HepG2 (cell line): ENCODE data around the gene CELA2B. TPM values are rescaled to one million over a fixed set of nuclear protein-coding genes. Genes with fewer than 3 reads are reported as not detected.
"Not testable (repeated sequence)": the region's sequence is repeated elsewhere in the genome, so short reads cannot be mapped to it uniquely, and the experiment has no call there.

Experiments
- ATAC-seq: fragments of 200-7000 bp; cut with Tn5 transposase; 3 replicates; pipeline ENCODE4 v1.9.1; 2020; ENCODE audit warnings: mild to moderate bottlenecking, moderate library complexity
- BruUV-seq: library from RNA; stranded (reverse); fragments of 400-500 nt; replicated peaks from 2 replicates; lab custom pipeline; 2021; lab: Mats Ljungman, UMichigan
- CTCF ChIA-PET: fragments of 300-600 bp; formaldehyde crosslinking; extraction: SDS; loops from one replicate; lab custom pipeline; 2021; ENCODE audit warnings: low total read pairs, inconsistent platforms, low intra/inter-chr PET ratio; lab: Yijun Ruan, JAX
- POLR2A ChIA-PET: fragments of 350-600 bp; sonication (Branson Sonifier 250); formaldehyde crosslinking; loops from one replicate; lab custom pipeline; 2020; ENCODE audit warnings: antibody characterized with exemption, inconsistent platforms; lab: Yijun Ruan, JAX
- DNase-seq: peaks from one replicate; pipeline ENCODE4 v3.0.0-alpha.2; 2015; ENCODE audit warnings: low spot score
- FAIRE-seq: peaks from 3 replicates; lab custom pipeline; 2011; peaks lifted over from hg19 to GRCh38; lab: Jason Lieb, UNC
- H2AFZ ChIP-seq: one replicate; pipeline ENCODE4 v1.6.1; 2011; ENCODE audit warnings: low read length, inconsistent platforms
- H3K27ac ChIP-seq: fragments of 300-600 bp; 3 replicates; pipeline ENCODE4 v1.8.0; 2011; ENCODE audit warnings: mixed run types, mild to moderate bottlenecking, mixed read lengths, low read length, inconsistent platforms; ENCODE audit not compliant: insufficient read depth; ENCODE audit errors: extremely low read length
- H3K27me3 ChIP-seq, 2 experiments: fragments of 200-600 bp in 1 of 2; 2 replicates in 1 of 2; 3 replicates in 1 of 2; pipeline versions ENCODE4 v1.6.0 to v1.8.0; 2011; ENCODE audit warnings: low read length in 2 of 2, mild to moderate bottlenecking in 2 of 2, moderate library complexity in 2 of 2, inconsistent platforms in 1 of 2; ENCODE audit not compliant: insufficient read depth in 2 of 2, control insufficient read depth in 1 of 2
- H3K36me3 ChIP-seq, 2 experiments: fragments of 200-600 bp in 1 of 2; replicated peaks in 1 of 2; 2 replicates in 1 of 2; 3 replicates in 1 of 2; pipeline versions ENCODE4 v1.5.1 to v1.8.0; 2011; ENCODE audit warnings: low read length in 2 of 2, inconsistent platforms in 1 of 2; ENCODE audit not compliant: insufficient read depth in 2 of 2, control insufficient read depth in 1 of 2
- H3K4me1 ChIP-seq: 2 replicates; pipeline ENCODE4 v1.5.1; 2012; ENCODE audit warnings: low read length, inconsistent platforms; ENCODE audit not compliant: insufficient read depth
- H3K4me2 ChIP-seq: 2 replicates; pipeline ENCODE4 v1.6.0; 2011; ENCODE audit warnings: low read depth, low read length, inconsistent platforms
- H3K4me3 ChIP-seq, 3 experiments: fragments of 200-600 bp in 1 of 3; sonication (generic), shearing (Covaris generic) in 1 of 3; replicated peaks in 1 of 3; 2 replicates each; pipeline ENCODE4 v1.5.1; 2011 to 2016; ENCODE audit warnings: low read length in 3 of 3, inconsistent platforms in 2 of 3, low read depth in 2 of 3, mild to moderate bottlenecking in 2 of 3, control low read depth in 1 of 3, mixed read lengths in 1 of 3; ENCODE audit not compliant: insufficient read depth in 1 of 3
- H3K79me2 ChIP-seq: one replicate; pipeline ENCODE4 v1.6.1; 2011; ENCODE audit warnings: low read length, inconsistent platforms; ENCODE audit not compliant: insufficient read depth
- H3K9ac ChIP-seq: 2 replicates; pipeline ENCODE4 v1.6.0; 2011; ENCODE audit warnings: mild to moderate bottlenecking, low read depth, low read length, inconsistent platforms; ENCODE audit not compliant: insufficient read depth
- H3K9me3 ChIP-seq: 2 replicates; pipeline ENCODE4 v1.5.1; 2012; ENCODE audit warnings: mild to moderate bottlenecking, low read length
- H4K20me1 ChIP-seq: 2 replicates; pipeline ENCODE4 v1.6.0; 2011; ENCODE audit warnings: inconsistent platforms, mild to moderate bottlenecking, low read length, moderate library complexity; ENCODE audit not compliant: insufficient read depth
- CEBPB ChIP-seq: IDR thresholded peaks from 2 replicates; pipeline ENCODE4 v1.6.1; 2011; ENCODE audit warnings: low read depth, low read length, improper control_type of control experiment, borderline replicate concordance
- CEBPG ChIP-seq: IDR thresholded peaks from 2 replicates; pipeline ENCODE4 v1.6.1; 2016
- ZNF33A ChIP-seq: sonication (generic); formaldehyde crosslinking; IDR thresholded peaks from 2 replicates; pipeline ENCODE4 v1.5.1; 2020; ENCODE audit warnings: missing genetic modification reagents, mild to moderate bottlenecking, moderate library complexity, borderline replicate concordance
- ZNF749 ChIP-seq: sonication (generic); formaldehyde crosslinking; IDR thresholded peaks from 2 replicates; pipeline ENCODE4 v1.8.0; 2022; ENCODE audit warnings: mild to moderate bottlenecking, missing genetic modification reagents, moderate library complexity, borderline replicate concordance
- WGBS: methylation state at CpG from one replicate; pipeline ENCODE4 v1.1.6; 2017; ENCODE audit warnings: low lambda C conversion rate; 5-methylcytosine and 5-hydroxymethylcytosine counted together
- in situ Hi-C: cut with HindIII; loops from 2 replicates; pipeline ENCODE4 v1.10.0; 2017; ENCODE audit warnings: low pct_unique_long_range_greater_than_20kb; ENCODE audit not compliant: extremely low pct_ligation_motif_present
- intact Hi-C: fragments of 100-400 bp; cut with micrococcal nuclease; formaldehyde crosslinking; loops from one replicate; pipeline ENCODE4 v1.10.0; 2022; ENCODE audit not compliant: unreplicated experiment
- polyA plus RNA-seq, 8 experiments: library from polyadenylated mRNA; depleted of rRNA in 3 of 8; stranded (reverse) in 7 of 8; unstranded in 1 of 8; fragments of >200 nt; fragmentation: Illumina TruSeq in 4 of 8; extraction: Trizol in 4 of 8; gene quantifications; 2 replicates each; pipeline versions ENCODE4 v1.2.1 to v1.2.3, GENCODE V29; 2011 to 2016; ENCODE audit warnings: low read depth in 4 of 8, missing spikeins in 1 of 8, mixed read lengths in 1 of 8; ENCODE audit not compliant: insufficient read depth in 1 of 8
- total RNA-seq, 5 experiments: library from RNA; depleted of rRNA; stranded (reverse); fragments of >200 nt; fragmentation: Illumina TruSeq; extraction: Trizol; gene quantifications; 2 replicates each; pipeline ENCODE4 v1.2.3, GENCODE V29; 2016; ENCODE audit warnings: low read depth in 1 of 5
- TF ChIP-seq, protein P1 (sequence below): sonication (generic); formaldehyde crosslinking; IDR thresholded peaks from 2 replicates; pipeline ENCODE4 v1.5.1; 2020; ENCODE audit warnings: mild to moderate bottlenecking, missing genetic modification reagents, moderate library complexity

The CELA2B gene
- total and polyA plus RNA-seq, 2 of the 13 experiments (the other 11 are each of a cell fraction or from before 2014, with no cell fraction given), result not detected

DNA sequence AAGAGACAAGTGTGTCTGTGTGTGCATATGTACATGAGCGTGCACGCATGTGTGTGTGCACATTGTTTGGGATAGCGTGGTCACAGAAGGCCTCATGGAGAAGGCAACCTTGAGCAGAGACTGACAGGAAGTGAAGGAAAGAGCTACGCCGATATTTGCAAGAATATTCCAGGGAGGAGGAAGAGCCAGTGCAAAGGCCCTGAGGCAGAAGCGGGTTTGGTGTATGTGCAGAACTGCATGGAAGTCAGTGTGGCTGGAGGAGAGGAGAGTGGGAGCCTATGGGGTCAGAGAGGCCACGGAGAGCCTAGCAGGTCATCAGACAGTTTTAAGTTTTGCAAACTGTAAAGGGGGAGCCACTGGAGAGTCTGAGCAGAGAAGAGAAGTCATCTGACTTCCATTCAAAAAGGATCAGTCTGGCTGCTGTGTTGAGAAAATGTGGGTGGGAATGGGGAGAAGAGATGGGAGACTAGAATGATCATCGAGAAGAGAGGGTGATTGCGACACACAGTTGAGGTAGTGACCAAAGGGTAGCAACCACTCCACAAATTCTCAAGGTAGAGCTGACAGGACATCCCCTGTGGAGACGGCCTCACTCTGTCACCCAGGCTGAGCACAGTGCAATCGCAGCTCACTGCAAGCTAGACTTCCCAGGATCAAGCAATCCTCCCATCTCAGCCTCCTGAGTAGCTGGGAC is 3.9 kb downstream of the CELA2B start:
- in situ Hi-C loops (no loop called here), intact Hi-C loops (no loop called here)
- Histone ChIP-seq H3K9ac (no peak overlapping the region), H3K27me3 (peaks cover 0 to 1% of the 10 kb centered on the region in 2 experiments; a peak in 1 of 5 replicates), H3K4me2 (no peak overlapping the region), H4K20me1 (no peaks in the 10 kb centered on the region), H3K36me3 (no peaks in the 10 kb centered on the region), H3K27ac (no peak overlapping the region), H3K79me2 (no peaks in the 10 kb centered on the region), H3K4me1 (no peaks in the 10 kb centered on the region), H2AFZ (no peak overlapping the region), H3K4me3 (no peak overlapping the region), H3K9me3 (no peaks in the 10 kb centered on the region)
- no peak for DNase-seq
- no peak for FAIRE-seq
- ChIA-PET CTCF (no interaction called here), POLR2A (no interaction called here)
- ATAC-seq, result no peak
- WGBS, result 53% methylated on average over 11 of the region's 11 CpGs
- BruUV-seq, result no TSS peak
- TF ChIP-seq ZNF749 (no peak), CEBPB (peak; percentile 91), ZNF33A (CRISPR knock-in tag) (no peak), CEBPG (CRISPR knock-in tag) (peak; percentile 31; the same call in 1 of the 2 replicates)
- TF ChIP-seq, protein P1, sequence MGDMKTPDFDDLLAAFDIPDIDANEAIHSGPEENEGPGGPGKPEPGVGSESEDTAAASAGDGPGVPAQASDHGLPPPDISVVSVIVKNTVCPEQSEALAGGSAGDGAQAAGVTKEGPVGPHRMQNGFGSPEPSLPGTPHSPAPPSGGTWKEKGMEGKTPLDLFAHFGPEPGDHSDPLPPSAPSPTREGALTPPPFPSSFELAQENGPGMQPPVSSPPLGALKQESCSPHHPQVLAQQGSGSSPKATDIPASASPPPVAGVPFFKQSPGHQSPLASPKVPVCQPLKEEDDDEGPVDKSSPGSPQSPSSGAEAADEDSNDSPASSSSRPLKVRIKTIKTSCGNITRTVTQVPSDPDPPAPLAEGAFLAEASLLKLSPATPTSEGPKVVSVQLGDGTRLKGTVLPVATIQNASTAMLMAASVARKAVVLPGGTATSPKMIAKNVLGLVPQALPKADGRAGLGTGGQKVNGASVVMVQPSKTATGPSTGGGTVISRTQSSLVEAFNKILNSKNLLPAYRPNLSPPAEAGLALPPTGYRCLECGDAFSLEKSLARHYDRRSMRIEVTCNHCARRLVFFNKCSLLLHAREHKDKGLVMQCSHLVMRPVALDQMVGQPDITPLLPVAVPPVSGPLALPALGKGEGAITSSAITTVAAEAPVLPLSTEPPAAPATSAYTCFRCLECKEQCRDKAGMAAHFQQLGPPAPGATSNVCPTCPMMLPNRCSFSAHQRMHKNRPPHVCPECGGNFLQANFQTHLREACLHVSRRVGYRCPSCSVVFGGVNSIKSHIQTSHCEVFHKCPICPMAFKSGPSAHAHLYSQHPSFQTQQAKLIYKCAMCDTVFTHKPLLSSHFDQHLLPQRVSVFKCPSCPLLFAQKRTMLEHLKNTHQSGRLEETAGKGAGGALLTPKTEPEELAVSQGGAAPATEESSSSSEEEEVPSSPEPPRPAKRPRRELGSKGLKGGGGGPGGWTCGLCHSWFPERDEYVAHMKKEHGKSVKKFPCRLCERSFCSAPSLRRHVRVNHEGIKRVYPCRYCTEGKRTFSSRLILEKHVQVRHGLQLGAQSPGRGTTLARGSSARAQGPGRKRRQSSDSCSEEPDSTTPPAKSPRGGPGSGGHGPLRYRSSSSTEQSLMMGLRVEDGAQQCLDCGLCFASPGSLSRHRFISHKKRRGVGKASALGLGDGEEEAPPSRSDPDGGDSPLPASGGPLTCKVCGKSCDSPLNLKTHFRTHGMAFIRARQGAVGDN (CRISPR knock-in tag), result no peak

DNA sequence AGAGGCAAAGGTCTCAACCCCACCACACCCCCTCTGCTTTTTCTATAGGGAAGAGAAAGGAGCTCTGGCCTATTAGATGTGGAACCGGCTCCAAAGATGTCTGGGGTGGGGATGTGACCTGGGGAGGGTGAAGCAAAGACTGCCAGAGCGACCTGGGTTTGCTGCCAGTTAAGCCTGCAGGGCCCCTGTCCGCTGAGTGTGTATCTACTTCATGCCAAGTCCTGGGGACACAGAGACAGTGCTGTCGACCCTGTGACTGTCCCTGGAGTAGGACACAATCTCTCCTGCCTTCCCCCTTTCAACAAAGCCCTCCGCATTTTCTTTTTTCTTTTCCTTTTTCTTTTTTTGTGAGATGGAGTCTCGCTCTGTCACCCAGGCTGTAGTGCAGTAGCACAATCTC is 6.6 kb downstream of the CELA2B start:
- H3K4me2 ChIP-seq, H2AFZ ChIP-seq, CTCF ChIA-PET, H3K27me3 ChIP-seq, ATAC-seq, H3K9ac ChIP-seq, BruUV-seq, H3K4me3 ChIP-seq, POLR2A ChIA-PET, H3K27ac ChIP-seq, intact Hi-C loops, H3K36me3 ChIP-seq, in situ Hi-C loops, H3K9me3 ChIP-seq, H3K4me1 ChIP-seq, H3K79me2 ChIP-seq, DNase-seq, FAIRE-seq, H4K20me1 ChIP-seq: not testable (repeated sequence)
- WGBS, result 58% methylated on average over 3 of the region's 6 CpGs
